Measurements from ENCODE around the gene RIPOR3.
"Not testable (repeated sequence)": the region's sequence is repeated elsewhere in the genome, so short reads cannot be mapped to it uniquely, and the experiment has no call there.

RIPOR3 gene

DNA sequence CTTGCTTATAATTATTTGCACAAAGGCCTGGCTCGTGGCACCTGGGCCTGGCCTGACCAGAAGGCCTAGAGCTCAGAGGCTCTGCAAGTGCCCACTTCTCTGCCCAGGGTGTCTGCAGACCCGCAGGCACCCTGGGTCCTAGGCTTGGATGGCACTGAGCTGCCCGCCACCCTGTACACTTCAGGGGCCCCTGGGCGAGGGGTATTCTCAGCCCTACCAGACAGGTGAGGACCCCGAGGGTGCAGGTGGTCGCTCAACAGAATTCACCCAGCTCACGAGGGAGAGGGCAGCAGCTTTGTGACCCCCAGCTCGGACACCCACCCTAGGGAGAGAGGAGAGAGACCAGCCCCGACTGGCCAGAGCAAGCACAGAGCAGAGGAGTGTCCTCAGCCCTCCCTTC, 83.9 kb downstream of the RIPOR3 start:
- DNase-seq (ENCODE audit: low read depth): no peak

DNA sequence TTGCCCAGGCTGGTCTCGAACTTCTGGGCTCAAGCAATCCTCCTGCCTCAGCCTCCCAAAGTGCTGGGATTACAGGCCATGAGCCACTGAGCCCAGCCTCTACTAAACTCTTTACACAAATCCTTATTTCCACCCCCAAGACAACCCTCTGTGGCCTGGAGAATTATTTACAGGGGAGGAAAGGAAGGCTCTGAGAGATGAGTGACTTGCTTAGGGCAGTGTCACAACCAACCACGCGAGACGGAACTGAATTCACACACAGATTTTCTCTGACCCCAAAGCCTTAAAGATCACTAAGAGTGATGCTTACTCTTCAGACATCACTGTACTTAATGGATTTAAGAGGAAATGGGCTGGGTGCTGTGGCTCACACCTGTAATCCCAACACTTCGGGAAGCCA, 86.2 kb downstream of the RIPOR3 start:
- no peak for DNase-seq (ENCODE audit: low read depth)

DNA sequence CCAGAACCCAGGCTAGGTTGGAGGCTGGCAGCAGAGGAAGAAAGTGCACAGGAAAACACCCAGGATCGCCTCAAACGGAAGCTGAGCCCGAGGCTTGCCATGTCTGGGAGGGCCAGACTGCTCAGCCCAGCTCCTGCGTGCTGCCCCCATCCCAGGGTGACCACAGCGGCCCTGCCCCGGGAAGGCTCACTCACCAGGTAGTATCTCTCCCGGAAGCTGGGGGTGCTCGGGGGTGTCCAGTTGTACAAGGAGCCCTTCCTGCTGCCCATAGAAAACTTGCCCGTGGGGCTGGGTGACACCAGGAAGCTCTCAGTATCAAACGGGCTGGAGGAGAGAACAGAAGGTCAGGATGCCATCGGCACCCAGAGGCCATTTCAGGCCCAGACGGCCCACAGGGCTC, 86.9 kb downstream of the RIPOR3 start:
- DNase-seq (ENCODE audit: low read depth): no peak

DNA sequence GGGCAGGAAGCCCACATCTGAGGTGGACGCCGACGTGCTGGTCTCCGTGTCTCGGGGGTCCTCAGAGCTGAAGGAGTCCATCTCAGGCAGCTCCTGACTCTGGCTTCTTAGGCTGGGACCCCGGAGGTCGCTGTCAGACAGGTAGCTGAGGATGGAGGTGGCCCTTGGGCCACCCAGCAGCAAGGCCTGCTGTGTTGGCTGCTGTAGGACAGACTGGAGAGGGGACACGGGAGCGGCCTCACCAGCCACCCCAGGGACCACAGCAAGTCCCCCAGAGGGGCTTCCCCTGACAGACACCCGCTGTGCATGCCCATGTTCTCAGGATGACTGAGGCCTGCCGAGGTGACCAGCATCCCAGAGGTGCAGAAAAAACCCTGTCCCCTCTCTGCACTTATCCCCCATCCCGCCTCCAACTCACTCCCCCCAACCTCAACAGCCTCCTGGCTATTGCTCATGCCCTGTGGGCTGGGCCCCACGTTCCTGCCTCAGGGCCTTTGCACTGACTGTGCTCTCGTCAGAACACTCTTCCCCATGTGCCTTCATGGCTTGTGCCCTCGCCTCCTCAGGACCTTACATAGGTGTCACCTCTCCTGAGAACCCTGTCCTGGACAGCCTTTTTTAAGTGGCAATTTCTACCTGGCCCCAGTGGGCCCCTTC, 88.8 kb downstream of the RIPOR3 start:
- DNase-seq (ENCODE audit: low read depth): no peak

DNA sequence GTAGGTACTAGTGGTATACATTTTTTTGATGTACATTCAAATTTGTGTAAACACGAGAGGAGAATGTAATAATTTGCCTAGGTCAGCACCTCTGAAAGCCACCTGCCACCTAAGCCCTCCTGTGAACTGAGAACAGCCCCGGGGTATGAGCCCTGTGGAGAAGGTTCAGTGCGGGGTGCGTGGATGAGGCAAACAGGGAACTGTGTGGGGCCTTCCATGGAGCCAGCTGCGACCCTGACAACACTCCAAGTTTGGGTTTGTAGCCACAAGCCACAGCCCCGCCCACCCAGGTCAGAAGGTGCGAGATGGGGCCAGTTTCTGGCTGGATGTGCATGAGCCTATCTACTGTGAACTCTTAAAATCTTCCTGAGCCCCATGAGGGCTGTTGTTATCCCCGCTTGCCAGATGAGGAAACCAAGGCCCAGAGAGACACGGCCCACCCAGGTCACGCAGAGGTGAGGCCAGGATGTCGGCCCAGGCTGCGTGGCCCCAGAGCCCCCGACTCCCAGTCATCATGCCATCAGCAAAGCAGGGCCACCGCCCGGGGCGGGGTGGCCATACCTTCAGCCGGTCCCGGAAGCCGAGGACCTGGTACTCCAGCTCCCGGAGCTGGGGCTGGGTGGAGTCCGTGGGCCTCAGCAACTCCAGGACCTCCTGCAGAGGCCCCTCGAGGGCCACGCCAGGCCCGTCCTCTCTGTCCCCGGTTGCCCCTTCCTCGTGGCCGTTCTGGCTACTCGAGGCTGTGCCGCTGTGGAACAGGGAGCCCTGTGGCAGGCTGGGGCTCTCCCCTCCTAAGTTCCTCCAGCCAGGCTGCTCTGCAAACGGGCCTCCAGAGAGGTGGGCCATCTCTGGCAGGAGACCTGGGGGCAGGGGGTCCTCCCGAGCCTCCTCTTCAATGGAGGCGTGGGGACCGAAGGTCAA, 89.6 kb downstream of the RIPOR3 start:
- DNase-seq (ENCODE audit: low read depth): no peak

DNA sequence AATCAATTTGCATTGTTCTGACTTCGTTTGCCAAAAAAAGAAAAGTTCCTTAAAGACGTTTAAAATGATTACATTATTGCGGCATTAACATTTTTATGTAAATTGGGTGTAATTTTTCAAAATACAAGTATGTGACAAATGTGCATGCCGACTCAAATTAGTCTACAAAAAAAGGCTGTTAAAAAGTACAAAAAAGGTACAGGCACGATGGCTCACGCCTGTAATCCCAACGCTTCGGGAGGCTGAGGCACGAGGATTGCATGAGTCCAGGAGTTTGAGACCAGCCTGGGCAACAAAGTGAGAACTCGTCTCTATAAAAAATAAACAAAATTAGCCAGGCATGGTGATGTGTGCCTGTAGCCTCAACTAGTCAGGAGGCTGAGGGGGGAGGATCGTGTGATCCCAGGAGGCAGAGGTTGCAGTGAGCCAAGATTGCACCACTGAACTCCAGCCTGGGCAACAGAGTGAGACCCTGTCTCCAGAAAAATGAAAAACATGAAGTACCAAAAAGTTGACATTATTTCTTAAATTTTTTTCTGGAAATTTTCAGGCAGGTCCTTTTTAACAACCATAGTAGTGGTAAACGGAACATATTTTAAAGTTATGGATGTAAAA, 91.0 kb downstream of the RIPOR3 start:
- no peak for DNase-seq (ENCODE audit: low read depth)

DNA sequence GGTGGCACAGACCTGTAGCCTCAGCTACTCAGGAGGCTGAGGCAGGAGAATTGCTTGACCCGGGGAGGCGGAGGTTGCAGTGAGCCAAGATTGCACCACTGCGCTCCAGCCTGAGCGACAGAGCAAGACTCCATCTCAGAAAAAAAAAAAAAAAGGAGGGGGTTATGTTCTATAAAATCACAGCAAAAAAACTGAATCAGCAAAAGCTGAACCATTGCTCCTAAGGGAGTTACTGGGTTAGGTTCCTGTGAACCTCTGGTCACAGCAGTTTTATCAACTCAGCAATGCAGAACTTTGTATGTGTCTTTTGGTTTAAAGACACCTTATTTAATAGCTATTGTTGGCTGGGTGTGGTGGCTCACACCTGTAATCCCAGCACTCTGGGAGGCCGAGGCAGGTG, 92.6 kb downstream of the RIPOR3 start:
- DNase-seq (ENCODE audit: low read depth): not testable (repeated sequence)

DNA sequence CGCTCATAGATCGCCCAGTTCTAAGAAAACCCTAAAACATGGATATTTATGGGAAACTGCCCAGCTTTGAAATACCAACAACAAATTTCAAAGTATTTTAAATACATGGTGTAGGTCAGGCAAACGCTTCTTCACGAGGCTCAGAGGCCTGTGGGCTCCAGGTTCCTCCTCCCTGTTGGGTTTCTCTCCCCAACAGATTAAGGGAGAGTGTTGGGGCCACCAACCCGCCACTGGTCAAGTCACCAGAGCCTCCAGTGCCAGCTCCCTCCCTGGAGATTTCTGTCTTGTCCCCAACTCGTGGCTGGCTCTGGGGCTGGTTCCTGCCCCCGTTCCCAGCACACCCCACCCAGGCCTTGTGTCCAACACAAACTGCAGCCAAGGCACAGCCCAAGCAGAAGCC, 93.3 kb downstream of the RIPOR3 start:
- no peak for DNase-seq (ENCODE audit: low read depth)

DNA sequence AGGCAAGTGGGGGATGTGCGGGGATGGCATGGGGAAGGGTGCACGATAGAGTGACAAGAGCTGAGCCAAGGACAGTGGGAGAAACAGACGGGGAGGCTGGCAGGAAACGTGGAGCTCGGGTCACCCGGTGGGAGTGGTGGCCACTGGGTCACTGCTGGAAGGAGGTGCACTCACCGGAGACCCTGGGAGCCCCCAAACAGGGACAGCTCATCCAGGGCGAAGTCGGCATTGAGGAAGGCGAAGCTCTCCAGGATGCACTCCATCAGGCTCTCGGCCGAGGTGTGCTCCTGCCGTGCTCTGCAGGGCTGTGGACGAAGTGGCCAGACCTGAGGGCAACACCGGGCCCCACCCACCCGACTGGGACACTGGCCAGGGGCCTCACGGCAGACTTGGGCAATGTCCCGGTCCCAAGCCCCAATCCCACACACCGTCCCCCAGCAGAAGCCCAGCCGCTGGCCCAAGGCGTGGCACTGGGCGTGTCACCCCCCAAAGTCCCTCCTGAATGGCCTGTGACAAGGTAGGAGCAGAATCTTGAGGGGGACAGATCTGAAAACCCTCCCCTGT, 93.9 kb downstream of the RIPOR3 start:
- no peak for DNase-seq (ENCODE audit: low read depth)

DNA sequence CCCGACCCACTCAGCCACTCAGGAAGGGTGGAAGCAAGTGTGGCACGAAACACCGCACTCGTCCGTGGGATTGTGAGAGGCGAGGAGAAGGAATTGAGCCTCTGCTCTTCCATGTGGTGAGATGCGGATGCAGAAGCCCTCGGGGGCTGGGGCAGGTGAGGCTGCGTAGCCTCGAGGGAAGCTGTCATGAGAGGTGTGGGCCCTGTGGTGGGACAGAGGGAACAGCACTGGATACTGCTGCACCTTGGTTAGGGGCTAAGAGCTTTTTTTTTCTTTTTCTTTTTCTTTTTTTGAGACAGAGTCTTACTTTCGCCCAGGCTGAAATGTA, 94.7 kb downstream of the RIPOR3 start:
- DNase-seq (ENCODE audit: low read depth): no peak

DNA sequence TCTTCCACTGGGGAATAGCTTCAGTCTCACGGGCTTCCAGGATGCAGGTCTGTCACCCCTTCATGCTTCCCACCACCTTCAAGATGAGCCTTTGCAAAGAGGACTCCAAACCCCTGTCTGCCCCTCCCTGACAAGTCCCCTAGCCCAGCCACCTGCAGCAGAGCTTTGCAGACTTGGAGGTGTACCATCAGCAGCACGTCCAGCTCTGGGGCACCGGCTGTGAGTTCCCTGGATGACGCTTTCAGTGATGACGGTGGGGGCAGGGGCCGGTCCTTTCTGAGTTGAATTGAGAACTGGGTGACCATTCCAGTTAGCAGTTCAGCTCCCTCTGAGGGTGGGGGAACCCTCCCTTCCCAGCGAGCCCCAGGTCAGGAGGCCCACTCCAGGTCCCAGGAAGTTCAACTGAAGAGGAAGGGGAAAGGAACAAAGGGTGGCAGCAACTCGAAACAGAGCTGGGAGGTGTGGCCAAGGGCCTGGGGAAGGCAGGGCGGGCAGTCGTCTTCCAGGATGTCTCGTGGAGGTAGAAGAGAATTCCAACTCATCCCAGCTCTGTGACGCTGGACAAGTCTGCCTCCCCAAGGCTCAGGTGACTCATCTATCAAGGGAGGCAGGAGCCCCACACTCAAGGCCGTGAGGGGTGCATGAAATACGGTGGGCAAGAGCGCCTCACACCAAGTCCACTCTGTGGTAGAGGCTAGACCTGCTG, 95.2 kb downstream of the RIPOR3 start:
- no peak for DNase-seq (ENCODE audit: low read depth)

DNA sequence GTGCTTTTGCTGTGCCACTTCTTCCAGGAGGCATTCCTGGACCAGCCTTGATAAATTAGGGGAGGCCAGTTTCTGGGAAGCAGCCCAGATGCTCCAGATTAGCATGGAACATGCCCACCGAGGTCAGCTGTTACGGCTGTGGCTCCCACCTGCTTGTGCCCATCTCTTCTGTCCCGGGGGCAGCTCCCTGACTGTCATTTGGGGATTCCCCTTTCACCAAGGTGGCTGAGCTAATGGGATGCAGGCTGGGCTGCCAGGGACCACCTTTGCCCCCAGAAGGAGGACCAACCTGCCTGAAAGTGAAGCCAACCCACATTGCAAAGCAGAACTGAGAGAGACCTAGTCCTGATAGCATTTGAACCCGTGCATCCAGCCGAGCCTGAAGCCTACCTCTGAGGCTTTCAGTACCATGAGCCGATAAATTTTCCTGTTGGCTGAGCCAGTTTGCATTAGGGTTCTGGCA, 95.9 kb downstream of the RIPOR3 start:
- no peak for DNase-seq (ENCODE audit: low read depth)

DNA sequence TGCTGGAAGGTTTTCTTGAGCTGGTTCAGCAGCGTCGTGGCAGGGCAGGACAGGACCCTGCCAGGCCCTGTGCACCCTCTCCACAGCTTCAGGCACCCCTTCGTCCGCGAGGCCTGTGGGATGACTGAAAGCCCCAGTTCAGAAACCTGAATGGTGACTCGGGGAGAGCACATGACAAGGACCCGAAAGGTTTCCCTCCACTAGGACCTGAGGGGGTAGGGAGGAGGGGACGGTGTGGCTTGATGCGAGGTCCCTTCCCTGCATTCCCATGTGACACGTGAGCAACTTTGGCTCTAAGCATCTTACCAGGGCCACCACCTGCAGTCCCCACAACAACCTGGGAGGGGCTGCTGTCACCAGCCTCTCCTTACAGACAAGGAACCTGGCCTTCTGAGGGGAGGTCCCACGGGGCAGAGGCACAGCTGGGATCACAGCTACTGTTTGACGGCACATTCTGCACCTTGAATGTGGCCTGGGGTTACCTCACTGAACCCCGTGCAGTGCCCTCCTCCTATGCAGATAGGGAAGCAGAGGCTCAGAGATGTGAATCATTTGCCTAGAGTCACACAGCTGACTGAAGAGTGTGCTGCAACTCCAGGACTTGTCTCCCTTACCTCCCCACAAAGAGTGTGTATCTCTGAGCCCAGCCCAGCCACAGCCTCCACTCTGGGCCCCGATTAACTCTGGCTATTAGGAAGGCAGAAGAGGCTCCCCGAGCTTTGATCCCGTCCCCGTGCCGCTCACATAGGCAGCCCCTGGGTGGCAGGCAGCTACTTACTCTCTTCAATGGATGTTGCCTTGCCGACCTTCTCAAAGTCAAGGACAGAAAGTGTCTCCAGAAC, 96.5 kb downstream of the RIPOR3 start:
- no peak for DNase-seq (ENCODE audit: low read depth)

DNA sequence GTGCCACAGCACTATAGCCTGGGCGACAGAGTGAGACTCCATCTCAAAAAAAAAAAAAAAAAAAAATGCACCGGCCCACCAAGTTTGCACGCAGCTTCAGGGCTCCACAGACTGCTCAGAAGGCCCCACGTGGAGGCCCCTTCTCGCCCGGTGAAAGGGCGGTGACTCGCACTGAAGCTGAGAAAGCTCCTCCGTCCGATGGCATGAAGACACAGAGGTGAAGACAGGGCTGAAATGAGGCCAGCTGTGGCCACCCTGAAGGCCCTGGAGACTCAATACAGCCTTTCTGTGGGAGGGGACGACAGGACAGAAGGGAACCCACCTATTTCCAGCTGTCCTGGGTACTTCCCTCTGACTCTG, 97.1 kb downstream of the RIPOR3 start:
- no peak for DNase-seq (ENCODE audit: low read depth)

DNA sequence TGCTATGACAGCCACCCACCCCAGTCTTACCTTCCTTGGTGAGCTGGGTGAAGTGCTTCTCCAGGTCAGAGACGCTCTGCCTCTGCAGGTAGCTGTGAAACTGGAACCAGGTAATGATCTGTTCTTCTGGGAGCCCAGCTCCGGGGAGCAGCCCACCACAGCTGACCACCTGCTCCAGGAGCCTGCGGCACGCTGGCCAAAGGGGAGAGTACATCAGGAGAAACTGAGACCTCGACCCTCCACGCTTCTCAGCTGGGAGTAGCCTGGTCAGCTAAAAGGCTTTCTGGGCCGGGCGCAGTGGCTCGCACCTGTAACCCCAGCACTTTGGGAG, 98.4 kb downstream of the RIPOR3 start:
- no peak for DNase-seq (ENCODE audit: low read depth)

DNA sequence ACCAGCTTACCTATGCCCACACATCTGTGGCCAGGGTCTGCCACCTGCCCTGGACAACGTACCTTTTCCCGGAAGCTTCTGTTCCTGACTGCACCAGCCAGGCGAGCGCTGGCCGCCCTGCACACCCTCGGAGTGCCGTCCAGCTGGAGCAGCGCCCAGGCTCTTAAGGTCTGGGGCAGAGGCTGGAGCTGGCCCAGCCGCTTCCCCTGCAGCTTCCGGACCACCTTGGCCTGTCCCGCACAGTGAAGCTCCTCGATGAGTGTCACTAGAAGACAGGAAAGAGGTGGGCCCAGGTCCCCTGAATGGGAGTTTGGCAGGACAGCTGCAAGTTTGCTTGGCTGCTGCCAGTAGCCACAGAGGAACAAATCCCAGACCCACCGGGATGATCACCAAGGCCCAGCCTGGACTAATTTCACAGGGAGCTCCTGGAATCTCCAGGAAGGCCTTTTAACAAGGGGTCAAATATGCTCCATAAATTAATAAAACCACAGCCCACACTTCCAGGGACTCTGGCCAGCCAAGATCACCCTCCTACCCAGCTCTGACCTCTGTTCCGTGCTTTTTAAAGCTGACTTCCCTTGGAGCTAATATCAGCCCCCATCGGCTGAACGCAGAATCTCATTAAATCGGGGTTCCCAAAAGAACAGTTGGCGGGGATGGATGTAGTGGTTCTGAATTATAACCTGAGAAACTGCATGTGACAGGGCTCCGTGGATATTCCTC, 98.9 kb downstream of the RIPOR3 start:
- DNase-seq (ENCODE audit: low read depth): no peak

DNA sequence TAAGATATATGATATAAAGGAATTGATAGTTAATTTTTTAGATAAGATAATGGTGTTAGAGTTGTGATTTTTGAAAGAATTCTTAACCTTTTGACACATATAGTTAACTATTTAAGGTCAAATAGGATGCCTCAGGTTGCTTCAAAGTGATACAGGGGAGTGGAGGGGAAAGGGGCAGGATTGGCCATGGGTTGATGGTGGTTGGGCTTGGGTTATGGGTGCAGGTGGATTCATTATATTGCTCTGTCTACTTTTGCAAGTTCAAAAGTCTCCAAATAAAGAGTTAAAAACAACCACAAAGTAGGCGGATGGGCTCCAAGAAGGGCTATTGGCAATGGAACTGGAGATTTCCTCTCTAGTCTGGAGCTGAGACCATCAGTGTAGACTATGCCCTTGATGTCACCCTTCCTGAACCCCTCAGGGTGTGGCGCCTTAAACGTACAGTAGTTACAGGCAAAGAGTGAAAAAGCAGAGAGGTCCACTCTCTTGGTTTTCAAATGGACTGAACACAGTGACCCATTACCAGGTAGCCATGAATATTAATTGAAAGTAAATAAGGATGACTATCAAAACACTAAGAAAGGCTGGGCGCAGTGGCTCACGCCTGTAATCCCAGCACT, 100.0 kb downstream of the RIPOR3 start:
- DNase-seq (ENCODE audit: low read depth): no peak

DNA sequence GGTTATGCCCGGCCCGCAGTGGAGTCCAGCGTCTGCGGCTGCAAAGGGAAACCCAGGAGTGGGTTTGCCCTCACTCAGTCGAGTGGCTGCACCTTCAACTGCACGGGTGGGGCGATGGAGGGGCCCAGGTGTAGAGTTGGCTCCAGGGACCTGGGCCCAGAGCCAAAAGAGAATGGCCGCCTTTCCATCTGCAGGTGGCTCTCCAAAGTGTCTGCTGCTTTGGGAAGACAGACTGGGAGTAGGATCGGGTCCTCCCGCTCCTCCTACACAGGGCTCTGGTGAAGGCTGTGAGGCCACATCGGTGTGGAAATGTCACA, 101.0 kb downstream of the RIPOR3 start:
- DNase-seq (ENCODE audit: low read depth): no peak

DNA sequence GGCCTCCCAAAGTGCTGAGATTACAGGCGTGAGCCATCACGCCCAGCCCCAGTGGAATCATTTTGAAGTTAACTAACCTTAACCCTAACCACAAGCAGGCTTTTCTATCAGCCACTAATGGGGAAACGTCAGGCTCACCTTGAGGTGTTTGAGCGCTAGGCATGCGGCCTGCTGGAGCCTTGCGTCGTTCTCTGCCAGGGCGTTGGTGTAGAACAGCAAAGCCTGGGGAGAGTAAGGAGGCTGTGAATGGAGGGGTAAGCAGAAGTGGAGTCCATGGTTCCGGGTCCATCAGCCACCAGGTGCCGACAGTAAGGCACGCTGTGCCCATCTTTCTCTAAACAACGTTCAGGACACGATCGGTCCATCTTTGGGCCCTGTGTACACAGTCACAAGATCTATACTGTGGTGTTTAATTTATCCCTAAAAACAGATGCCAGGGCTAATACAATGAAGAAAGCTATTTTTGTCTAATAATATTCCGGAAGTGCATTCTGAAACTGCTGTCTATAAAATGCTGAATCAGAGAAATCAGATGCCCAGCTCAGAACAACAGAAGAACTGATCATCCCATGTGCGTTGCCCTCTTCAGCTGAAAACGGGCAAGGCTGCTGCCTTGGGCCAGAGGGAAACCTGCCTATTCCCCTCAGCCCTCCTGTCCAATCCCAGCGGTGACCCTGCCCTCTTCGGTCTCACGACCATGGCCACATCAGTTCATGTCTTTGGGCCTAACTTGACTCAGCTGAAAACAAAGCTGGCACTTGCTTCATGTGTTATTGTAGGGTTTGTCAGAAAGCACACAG, 101.6 kb downstream of the RIPOR3 start:
- no peak for DNase-seq (ENCODE audit: low read depth)

Measured in T follicular helper cell (primary cell).